Endodermal cell (in vitro differentiated cells): ENCODE results near the gene PPP4R2. TPM values are rescaled to one million over a fixed set of nuclear protein-coding genes. Genes with fewer than 3 reads are reported as not detected.

ENCODE experiments used
- DNase-seq: peaks from one replicate; pipeline ENCODE4 v3.0.0-alpha.2; 2017
- H3K27ac ChIP-seq: 2 replicates; pipeline ENCODE4 v1.5.1; 2013; ENCODE audit warnings: mild to moderate bottlenecking, low read depth, low read length, moderate library complexity
- H3K27me3 ChIP-seq: 2 replicates; pipeline ENCODE4 v1.6.1; 2013; ENCODE audit warnings: mild to moderate bottlenecking, low read length, moderate library complexity; ENCODE audit not compliant: insufficient read depth, control insufficient read depth, poor library complexity, severe bottlenecking
- H3K36me3 ChIP-seq: 2 replicates; pipeline ENCODE4 v1.7.0; 2013; ENCODE audit warnings: mild to moderate bottlenecking, low read length, moderate library complexity; ENCODE audit not compliant: control insufficient read depth, insufficient read depth
- H3K4me1 ChIP-seq: one replicate; pipeline ENCODE4 v1.7.0; 2013; ENCODE audit warnings: low read length; ENCODE audit not compliant: control insufficient read depth, insufficient read depth
- H3K4me3 ChIP-seq: 2 replicates; pipeline ENCODE4 v1.5.1; 2013; ENCODE audit warnings: mild to moderate bottlenecking, low read length, moderate library complexity
- H3K9ac ChIP-seq: 2 replicates; pipeline ENCODE4 v1.6.1; 2013; ENCODE audit warnings: mild to moderate bottlenecking, low read length, moderate library complexity; ENCODE audit not compliant: poor library complexity, severe bottlenecking; ENCODE audit errors: extremely low read depth
- H3K9me3 ChIP-seq: 2 replicates; pipeline ENCODE4 v1.6.1; 2013; ENCODE audit warnings: mild to moderate bottlenecking, low read length, moderate library complexity; ENCODE audit not compliant: control insufficient read depth
- H3K27ac Mint-ChIP-seq: 2 replicates; pipeline ENCODE4 v1.8.0; 2020; ENCODE audit warnings: mixed read lengths
- H3K27me3 Mint-ChIP-seq: 2 replicates; pipeline ENCODE4 v1.8.0; 2021; ENCODE audit warnings: mild to moderate bottlenecking, mixed read lengths; ENCODE audit not compliant: insufficient read depth
- H3K36me3 Mint-ChIP-seq: 2 replicates; pipeline ENCODE4 v1.8.0; 2020; ENCODE audit warnings: low read depth, mixed read lengths
- H3K4me1 Mint-ChIP-seq: 2 replicates; pipeline ENCODE4 v1.8.0; 2020; ENCODE audit warnings: mixed read lengths
- H3K4me3 Mint-ChIP-seq: 2 replicates; pipeline ENCODE4 v1.8.0; 2020; ENCODE audit warnings: mild to moderate bottlenecking, moderate library complexity, mixed read lengths
- H3K9me3 Mint-ChIP-seq: 2 replicates; pipeline ENCODE4 v1.8.0; 2020; ENCODE audit warnings: mild to moderate bottlenecking, mixed read lengths
- WGBS, 2 experiments: methylation state at CpG; one replicate each; pipeline versions ENCODE4 v1.1.5 to v1.1.7; 2013; ENCODE audit warnings: missing lambda C conversion rate in 2 of 2, mixed read lengths in 1 of 2; ENCODE audit not compliant: insufficient coverage in 1 of 2, insufficient read length in 1 of 2; 5-methylcytosine and 5-hydroxymethylcytosine counted together
- total RNA-seq, 2 donors: library from RNA; stranded (reverse); fragmentation: NEBNext Ultra II Directional in 1 of 2; extraction: Animal tissue kit (Norgen Biotek cat#: 25700) in 1 of 2; gene quantifications; 2 replicates in 1 of 2; 3 replicates in 1 of 2; pipeline ENCODE4 v1.2.1, GENCODE V29; 2021
- TF ChIP-seq, protein P1 (sequence below): fragments of 200-600 bp; sonication (generic); conservative IDR thresholded peaks from 2 replicates; pipeline ENCODE4 v1.5.0; 2021; ENCODE audit warnings: antibody characterized with exemption, mild to moderate bottlenecking

PPP4R2 gene
- total RNA-seq, 2 donors from 2014 or later: 133 to 157 TPM

DNA sequence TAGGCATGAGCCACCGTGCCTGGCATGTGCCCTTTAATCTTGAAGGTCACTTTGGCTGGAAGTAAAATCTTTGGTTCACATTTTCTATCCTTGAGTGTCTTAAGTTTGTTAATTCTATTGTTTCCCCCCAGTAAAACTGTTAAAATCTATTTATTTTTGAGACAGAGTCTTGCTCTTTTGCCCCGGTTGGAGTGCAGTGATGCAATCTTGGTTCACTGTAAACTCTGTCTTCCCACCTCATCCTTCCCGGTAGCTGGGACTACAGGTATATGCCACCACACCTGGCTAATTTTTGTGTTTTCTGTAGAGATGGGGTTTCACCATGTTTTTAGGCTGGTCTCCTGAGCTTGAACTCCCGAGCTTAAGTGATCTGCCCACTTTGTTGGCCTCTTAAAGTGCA, 7.7 kb downstream of the PPP4R2 start:
- Histone ChIP-seq H3K27ac (no peak overlapping the region), H3K9ac (no peak overlapping the region), H3K4me3 (no peak overlapping the region), H3K4me1 (no peaks in the 10 kb centered on the region), H3K9me3 (no peaks in the 10 kb centered on the region), H3K27me3 (no peaks in the 10 kb centered on the region), H3K36me3 (peaks cover 92% of the 10 kb centered on the region)
- 91 to 94% methylated on average over 3 to 4 of the region's 4 CpGs for WGBS, 2 experiments
- peaks cover 78% of the 10 kb centered on the region for H3K36me3 Mint-ChIP-seq
- no peaks in the 10 kb centered on the region for H3K27me3 Mint-ChIP-seq
- DNase-seq: no peak
- H3K4me3 Mint-ChIP-seq: no peak overlapping the region
- H3K27ac Mint-ChIP-seq: peak overlapping the region; percentile 61
- peaks cover 28% of the 10 kb centered on the region for H3K4me1 Mint-ChIP-seq
- no peaks in the 10 kb centered on the region for H3K9me3 Mint-ChIP-seq
- TF ChIP-seq, protein P1, sequence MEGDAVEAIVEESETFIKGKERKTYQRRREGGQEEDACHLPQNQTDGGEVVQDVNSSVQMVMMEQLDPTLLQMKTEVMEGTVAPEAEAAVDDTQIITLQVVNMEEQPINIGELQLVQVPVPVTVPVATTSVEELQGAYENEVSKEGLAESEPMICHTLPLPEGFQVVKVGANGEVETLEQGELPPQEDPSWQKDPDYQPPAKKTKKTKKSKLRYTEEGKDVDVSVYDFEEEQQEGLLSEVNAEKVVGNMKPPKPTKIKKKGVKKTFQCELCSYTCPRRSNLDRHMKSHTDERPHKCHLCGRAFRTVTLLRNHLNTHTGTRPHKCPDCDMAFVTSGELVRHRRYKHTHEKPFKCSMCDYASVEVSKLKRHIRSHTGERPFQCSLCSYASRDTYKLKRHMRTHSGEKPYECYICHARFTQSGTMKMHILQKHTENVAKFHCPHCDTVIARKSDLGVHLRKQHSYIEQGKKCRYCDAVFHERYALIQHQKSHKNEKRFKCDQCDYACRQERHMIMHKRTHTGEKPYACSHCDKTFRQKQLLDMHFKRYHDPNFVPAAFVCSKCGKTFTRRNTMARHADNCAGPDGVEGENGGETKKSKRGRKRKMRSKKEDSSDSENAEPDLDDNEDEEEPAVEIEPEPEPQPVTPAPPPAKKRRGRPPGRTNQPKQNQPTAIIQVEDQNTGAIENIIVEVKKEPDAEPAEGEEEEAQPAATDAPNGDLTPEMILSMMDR: no peak

- DNase-seq: no peak
- Mint-ChIP-seq H3K36me3 (peaks cover 78% of the 10 kb centered on the region), H3K27ac (peak overlapping the region; percentile 4), H3K4me1 (peaks cover 20% of the 10 kb centered on the region), H3K9me3 (no peaks in the 10 kb centered on the region), H3K27me3 (no peaks in the 10 kb centered on the region), H3K4me3 (no peak overlapping the region)
- 83 to 89% methylated on average over 2 to 6 of the region's 6 CpGs for WGBS, 2 experiments
- peaks cover 77% of the 10 kb centered on the region for H3K36me3 ChIP-seq
- TF ChIP-seq, protein P1: no peak
- H3K9ac ChIP-seq: no peak overlapping the region
- no peaks in the 10 kb centered on the region for H3K4me1 ChIP-seq
- peak overlapping the region; percentile 34 for H3K4me3 ChIP-seq
- H3K9me3 ChIP-seq: no peaks in the 10 kb centered on the region
- H3K27me3 ChIP-seq: no peaks in the 10 kb centered on the region
- no peak overlapping the region for H3K27ac ChIP-seq
Measured at GRCh38 chr3:73007992-73008712, 11.5 kb downstream of the PPP4R2 start.

GRCh38 chr3:73009008-73009407, 12.4 kb downstream of the PPP4R2 start:
- Mint-ChIP-seq H3K4me3 (no peak overlapping the region), H3K4me1 (peaks cover 20% of the 10 kb centered on the region), H3K36me3 (peaks cover 69% of the 10 kb centered on the region), H3K27ac (peak overlapping the region; percentile 4), H3K9me3 (no peaks in the 10 kb centered on the region), H3K27me3 (no peaks in the 10 kb centered on the region)
- Histone ChIP-seq H3K36me3 (peaks cover 68% of the 10 kb centered on the region), H3K4me1 (no peaks in the 10 kb centered on the region), H3K9ac (no peak overlapping the region), H3K27ac (no peak overlapping the region), H3K27me3 (no peaks in the 10 kb centered on the region), H3K4me3 (peak overlapping the region; percentile 34), H3K9me3 (no peaks in the 10 kb centered on the region)
- WGBS, 2 experiments: 89 to 100% methylated on average over 2 to 4 of the region's 4 CpGs
- DNase-seq: no peak
- TF ChIP-seq, protein P1: no peak
